T-helper 22 cell (primary cell): Measurements from ENCODE around the gene MYO18A.

Experiments used
- DNase-seq: peaks from one replicate; pipeline ENCODE4 v3.0.0-alpha.2; 2020; ENCODE audit warnings: low read depth

The MYO18A gene

DNA sequence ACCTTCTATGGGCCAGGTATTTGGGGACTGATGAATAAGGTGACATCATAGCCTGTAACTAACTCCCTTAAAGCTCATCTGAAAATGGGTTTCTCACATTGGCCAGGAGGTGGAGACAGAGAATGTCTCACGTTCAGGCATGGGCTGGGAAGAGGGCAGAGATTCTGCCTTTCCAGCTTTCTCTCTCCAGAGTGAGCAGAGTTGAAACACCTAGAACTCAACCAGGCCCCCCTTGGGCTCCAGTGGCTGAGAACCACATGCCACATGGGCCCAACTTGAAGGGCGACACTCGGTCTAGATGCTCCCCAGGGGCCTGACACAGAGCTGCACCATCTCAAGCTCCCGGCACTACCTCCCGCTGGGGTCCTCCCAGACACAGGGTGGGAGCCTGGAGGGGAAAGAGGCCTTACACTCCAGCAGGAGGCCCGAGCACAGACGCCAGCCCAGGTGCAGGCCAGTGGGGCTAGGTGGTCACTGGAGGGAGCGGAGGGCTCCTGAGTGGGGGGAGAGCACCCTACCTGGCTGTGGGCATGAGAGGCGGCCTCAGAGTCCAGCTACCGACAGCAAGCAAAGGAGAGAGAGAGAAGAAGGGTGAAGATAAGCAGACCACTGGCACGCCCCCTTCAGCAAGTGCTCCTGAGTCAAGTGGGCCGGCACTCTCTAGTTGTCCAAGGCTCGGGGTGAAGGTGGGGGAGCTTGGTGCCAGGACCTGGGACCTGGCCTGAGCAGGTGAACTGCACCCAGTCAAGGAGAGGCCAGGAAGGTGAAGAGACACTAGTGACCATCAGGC is 55.9 kb downstream of the MYO18A start:
- DNase-seq, result no peak

DNA sequence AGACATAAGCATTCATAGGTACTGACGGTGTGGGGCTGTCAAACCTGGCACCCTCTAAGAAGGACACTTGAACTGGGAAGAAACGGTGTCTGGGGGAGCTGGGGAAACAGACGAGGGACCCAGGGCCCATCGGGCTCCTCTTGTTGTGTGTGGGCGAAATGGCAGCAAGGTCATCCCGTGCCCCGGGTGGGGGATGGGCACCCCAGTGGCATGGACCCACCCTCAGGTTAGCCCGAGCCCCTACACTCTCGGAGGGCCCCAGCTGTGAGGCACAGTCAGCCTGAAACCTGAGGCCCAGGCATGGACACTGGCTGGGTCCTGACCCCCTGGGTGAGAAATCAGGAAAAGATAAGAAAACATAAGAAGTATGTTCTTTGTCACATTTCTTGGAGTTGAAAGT is 57.1 kb downstream of the MYO18A start:
- DNase-seq, result no peak

DNA sequence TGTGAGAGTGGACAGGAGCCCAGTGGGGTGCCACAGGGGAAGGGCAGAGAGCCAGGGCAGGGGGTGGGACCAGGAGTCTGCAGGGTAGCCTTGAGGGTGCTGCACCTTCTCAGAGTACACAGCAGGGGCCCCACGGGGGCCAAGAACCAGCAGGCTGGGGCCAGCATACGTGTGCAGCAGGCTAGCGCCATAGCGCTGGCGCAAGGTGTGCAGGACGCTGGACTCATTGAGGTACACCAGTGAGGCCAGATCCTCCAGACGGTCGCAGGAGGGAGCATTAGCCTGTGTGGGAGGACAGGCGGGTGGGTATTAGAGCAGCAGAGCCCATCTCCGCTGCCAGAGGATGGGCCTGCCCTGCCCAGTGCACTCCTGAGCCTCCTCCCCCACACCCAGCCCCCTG is 58.8 kb downstream of the MYO18A start:
- DNase-seq, result no peak

DNA sequence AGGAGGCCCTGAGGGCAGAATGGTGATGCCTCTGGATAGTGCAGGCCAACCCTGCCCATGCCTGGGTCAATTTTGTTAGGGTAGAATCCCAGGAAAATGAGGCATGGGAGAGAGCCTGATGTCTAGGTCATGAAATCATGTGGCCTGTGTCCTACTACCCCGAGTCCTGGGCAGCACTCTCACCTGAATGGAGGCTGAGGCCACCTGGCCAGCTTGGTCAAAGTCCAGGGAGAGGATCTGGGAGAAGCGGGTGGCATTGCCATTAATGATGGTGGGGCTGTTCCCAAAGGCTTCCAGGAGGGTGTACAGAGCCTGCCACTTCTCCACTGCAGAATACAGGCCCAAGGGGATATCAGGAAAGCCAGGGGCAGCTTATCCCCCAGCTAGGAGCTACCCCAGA is 59.8 kb downstream of the MYO18A start:
- DNase-seq, result no peak

DNA sequence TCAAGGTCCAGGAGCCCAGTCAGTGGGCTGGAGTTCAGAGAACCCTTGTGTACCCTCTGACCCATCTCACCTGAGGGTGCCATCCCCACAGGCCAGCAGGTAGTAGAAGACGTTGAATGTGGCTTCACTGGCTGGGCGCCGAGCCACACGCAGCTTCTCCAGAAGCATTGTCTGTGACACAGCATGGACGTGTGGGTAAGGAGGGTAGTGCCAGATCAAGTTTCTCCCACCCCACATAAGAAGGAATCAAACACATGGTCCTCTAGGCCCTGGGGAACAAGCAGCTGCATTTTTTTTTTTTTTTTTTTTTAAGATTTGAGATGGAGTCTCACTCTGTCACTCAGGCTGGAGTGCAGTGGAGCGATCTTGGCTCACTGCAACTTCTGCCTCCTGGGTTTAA is 60.9 kb downstream of the MYO18A start:
- DNase-seq, result no peak

DNA sequence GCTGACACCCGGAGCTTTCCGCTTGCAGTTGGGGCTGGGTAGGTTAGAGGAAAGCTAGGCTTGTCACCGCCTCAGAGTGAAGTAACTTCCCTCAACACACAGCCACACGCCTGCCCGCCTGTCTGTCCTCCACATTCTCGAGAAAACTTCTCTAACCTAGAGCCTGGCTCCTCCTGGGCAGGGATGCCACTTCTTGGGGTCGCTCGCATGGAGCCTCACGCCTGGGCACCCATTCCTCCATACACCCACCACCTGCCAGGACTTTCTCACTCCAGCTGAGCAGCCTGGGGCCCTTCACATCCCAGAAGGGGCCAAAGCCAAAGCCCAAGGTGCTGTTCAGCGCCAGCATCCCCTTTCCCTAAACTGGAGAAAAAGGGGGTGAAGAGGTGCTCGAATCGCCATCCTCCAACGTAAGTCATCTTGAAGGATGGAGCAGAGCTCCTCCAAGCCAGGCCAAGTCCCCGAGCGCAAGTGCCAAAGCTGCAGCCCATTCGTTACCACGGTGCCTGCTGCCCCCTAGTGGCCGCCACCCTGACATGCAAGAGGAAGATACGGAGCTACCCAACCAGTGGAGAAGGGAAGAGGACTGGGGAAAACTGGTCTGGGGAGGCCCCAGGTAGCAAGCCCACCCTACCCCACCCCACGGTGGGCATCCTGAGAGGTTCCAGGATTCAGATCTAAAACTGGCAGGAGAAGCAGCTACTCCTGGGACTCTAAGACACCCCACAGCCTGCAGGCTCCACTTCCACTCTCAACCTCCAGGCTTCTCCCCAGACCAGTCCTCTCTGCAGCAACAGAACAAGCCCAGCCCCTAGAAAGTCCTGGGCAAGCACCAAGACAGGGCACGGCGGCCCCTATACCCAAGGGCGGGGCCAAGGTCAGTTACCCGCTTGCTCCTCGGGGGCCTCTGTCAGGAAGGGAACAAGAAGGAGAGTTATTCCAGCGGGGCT is 63.1 kb downstream of the MYO18A start:
- DNase-seq, result peak; percentile 39

DNA sequence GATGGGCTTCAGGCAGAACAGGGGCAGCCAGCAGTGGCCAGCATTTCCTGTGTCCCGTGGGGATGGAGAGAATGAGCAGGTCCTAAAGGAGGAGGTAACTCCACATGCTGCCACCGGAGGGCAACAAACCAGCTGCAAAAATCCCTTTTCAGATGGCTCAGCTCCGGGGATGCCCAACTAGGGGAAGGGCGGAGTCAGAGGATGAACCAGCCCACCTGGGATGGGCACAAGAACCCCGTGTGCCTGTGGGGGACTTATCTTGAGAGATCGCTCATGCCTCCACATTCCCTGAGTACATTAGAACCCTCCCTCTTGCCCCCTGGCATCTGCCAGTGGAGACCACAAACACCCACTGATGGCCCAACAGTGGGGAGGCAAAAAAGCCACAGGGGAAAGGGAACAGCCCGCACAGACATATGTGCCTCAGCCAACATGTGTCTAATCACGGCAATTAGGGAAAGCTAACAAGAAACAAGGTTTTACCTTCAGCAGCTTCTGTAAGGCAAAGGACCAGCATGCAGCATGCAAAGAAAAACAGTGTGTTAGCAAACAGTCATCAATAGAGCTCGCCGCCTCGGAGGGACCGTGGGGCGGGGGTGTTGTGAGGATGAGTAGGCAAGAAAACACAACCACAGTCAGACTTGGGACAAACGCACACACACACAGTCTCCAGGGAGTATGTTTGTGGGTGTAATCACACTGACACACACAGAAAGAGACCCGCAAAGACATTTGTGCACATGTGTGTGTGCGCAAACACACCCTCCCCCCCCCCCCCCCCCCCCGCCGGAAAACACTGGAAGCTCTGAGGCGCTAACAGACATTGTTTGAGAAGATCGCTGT is 64.0 kb downstream of the MYO18A start:
- DNase-seq, result no peak

DNA sequence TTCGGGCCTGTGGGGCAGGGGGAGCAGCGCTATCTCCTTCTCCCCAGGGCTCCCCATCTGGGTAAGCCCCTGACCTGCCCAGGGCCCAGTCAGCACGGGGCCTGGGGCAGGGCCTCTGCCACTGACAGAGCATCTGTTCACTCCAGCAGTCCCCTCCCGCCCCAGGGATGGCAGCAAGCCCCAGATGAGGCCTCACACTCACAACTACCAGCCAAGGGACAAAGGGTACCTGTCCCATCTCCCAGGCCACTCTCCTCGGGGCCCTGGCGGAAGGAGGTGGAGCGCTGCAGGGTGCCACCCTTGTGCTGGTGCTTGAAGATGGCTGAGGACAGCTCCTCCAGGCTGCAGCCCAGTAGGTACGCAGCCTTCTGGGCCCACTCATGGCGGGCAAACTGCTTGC is 64.8 kb downstream of the MYO18A start:
- DNase-seq, result no peak

DNA sequence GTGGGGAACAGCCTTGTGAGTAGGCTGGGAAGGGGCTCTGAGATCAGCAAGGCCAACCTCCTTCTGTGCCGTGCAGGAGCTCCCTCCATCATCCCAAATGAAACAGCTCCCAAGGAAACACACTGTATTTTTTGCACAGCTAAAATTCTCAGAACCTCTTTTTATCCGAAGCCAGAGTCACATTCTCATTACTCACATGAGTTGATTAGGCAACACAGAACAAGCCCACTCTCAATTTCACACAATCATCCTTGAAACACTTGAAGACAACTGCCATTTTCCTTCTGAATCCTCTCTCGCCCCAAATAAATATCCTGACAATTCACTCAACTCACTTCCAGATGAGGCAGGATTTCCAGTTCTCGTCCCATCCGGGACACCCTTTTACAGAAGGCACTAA is 66.1 kb downstream of the MYO18A start:
- DNase-seq, result no peak

DNA sequence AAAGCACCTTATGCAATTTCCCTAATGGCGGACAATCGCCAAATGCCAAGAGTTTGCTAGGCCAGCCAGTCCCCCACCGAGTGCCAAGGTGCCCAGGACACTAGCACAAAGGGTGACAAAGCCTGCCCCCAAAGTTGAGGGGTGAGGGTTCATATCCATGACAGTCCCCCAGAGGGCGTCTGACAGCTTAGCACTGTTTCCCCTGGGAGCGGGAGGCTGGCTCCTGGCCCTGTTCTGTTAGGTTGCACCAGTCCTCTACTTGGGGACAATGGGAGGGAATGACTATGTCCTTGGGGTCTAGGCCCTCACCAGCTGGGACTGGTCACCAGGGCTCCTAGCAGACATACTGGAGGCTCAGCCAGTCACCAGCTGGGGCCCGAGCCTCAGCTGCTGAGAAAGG is 66.9 kb downstream of the MYO18A start:
- no peak for DNase-seq

DNA sequence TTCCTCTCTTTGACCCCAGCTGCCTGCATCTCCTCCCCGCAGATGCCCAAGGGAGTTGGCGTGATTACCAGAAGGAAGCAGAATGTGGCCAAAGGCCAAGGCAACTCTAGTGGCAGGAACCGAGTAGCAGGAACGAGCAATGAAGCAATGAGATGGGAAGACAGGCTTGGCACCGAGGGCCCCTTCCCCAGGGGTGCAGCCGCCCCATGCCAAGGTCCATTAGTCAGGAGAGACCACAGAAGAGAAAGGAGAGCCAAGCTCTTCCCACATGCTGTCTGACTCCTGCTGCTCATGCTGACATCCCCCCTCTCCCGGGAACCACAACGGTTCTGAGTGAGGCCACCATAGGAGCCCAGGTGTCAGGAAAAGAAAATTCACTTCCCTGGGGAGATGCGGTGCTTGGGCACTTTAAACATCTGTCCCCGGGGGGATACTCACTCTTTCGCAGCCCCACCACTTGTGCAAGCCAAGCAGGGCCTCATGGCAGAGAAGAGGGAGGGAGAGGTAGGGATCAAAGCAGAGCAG is 67.4 kb downstream of the MYO18A start:
- DNase-seq, result no peak

DNA sequence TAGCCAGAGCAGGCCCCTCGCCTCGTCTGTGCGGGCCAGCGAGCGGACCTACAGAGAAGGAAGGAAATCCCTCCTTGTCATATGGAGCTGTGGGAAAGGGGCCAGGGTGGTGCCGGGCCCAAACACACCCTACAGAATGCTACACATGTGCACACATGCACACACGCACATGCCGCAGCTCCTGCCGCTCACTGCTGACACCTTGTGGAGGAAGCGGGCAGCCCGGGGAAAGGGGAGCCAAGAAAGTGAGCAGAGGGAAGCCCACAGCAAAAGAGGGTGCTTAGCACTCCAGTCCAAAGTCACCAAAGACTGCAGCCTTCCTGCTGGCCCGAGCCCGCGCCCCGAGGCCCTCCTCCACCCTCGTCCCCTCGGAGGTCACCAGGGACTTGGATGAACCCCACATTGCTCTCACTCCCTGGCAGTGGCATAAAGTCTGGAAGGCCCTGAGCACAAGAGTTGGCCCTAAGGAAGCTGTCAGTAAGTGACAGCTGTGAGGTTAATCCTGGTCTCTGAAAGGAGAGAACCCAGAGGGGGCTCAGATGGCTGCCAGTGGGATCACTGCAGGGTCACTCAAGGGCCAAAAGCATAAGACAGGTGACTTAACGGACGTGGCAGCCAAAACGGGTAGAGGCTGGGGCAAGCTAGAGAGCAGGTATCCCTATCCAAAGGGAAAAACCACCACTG is 68.2 kb downstream of the MYO18A start:
- no peak for DNase-seq

DNA sequence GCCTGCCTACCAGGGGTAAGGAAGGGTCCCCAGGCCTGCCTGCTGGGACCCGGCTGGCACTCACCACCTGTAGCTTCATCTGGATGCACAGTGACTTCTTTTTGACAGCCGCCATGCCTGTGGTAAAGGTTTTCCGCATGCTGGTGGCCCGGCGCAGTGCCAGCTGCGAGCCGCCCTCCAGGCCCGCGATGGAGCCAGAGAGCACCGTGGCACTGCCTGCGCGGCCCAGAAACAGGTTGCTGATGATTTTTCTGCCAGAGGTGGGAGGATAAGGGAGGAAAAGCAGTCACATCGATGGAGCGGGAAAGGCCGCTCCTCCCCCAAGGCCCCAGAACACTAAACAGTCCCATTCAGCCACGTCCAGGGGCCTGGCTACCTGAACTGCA is 69.8 kb downstream of the MYO18A start:
- no peak for DNase-seq

DNA sequence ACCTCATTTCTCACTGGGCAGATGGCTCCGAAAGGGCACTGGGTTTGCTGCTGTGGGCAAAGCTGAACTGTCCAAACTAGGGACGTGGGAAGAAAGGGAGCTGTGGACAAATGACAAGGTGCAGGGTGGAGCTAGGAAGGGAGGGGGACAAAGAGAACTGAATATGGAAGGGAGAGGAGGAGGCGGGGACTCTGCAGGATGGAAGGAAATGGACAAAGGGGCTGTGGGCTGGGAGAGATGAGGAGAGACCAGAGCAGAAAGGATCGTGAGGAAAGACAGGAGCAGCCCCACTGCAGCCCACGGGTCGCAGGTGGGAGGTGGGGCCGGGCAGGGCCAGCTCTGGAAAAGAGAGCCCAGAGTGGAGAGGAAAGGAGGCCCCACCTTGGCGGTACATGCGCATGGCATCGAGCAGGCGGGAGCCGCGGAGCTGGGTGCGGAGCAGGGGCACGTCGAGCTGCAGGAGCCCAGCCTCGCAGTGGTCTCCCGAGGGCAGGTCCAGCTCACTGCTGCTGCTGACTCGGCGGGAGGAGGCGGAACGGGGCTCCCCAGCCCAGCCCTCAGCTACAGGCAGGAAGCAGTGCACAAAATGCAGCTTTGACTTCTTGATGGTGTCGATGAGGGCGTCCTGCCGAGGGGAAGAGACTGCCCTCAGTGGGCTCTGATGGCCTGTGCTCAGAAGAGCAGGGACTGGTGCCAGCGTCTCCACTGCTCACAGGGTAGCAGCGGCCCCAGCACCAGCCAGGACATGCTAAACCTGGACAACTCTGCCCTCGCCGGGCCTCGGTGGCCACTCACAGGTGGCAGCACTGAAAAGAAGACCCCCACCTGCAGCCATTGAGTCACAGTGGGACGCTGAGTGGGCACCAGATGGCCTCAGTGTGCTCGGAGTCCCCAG is 70.5 kb downstream of the MYO18A start:
- no peak for DNase-seq

DNA sequence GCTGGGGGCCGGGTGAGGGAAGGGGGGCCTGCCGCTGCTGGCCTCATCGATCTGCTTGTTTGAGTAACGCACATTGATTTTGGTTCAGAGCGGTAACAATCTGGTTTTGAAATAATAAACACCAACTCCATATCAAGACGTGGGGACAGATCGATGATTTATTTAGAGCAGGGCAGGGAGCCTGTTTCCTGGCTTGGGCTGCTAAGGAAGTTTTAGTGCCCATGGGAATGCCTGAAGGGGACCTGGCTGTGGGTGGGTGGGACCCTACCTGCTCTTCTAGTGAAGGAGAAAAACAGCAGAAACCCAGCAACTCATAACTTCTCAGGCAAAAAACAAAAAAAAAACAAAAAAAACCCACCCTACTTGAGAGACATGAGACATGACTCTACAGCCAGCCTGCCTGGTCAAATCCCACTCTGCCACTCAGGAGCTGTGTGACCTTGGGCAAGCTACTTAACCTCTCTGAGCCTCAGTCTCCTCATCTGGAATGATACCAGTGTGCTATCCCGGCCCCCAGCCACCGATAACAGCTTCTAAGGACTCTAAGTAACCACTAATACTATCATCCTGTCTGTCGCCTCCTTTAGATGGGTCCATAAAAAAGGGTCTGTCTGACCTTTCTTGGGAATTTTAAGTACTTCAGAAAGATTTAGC is 71.2 kb downstream of the MYO18A start:
- DNase-seq, result no peak

DNA sequence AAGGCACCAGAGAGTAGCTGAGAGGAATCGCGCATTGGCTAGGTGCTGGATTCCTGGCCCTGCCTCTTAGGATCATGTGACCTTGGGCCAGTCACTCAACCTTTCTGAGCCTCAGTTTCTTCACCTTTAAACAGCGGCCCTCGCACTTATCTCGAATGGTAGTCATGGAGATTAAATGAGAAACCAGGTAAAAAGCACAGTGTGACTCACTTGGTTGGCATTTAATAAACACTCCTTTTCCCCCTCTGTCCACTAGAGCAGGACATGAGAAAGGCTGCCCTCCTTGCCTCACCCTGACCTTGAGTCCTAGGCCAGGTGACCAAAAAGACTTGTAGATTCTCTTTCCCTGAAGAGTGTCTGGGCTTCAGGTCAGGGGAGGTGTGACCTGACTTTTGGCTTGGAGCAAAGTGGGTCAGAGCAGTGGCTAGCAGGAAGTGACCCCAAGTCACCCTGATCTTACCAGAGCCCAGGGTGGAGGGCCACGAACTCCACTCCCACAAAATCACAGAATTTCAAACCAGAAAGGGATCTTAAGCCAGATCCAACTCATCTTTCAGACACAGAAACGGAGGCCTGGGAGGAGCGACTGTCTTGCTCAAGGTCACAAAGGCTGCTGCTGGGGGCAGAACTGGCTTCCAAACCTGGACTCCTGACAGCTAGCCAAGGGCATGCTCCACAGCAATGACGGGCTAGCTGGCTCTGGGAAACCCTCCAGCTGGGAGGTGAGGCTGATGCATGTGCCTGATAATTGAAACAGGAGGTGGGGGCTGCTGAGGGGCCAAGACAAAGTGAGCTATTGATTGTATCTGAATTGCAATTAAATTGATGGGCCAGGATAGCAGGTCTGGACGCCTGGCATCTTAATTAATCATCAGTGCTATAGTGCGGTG is 72.0 kb downstream of the MYO18A start:
- no peak for DNase-seq

DNA sequence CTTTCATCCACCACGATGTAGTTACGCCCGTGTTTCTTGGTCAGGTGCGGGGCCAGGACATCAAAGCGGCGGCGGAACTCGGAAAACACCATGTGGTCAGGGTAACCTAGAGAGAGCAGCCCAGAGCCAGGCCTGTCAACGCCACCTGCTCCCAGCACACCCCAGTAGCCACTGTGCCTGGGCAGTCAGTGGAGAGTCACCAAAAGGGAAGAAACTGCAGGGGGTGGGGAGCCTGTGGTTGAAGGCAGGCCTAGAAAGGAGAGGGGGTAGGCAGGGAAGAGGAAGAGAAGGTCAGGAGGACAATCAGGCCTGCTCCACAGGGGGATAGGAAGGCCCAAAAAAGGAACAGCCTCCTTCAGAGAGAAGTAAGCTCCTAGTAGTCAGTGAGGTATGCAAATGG is 73.1 kb downstream of the MYO18A start:
- DNase-seq, result no peak

DNA sequence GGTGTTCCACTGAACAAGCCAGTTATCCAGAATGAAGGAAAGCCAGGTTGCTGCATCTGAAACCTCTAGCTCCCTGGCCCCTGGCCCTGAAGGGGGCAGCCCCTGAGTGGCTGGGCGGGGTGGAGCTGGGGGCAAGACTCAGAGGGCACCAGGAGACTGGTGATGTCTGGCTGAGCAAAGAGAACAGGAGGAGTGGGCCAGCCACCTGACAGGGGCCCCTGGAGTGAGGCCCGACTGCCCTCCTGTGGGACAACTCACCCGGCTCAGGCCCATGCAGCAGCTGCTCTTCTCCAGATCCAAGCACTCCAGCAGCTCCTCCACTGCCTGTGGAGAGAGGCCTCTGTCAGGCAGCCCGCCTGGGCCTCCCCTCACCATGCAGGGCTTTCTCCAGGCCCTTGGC is 76.9 kb downstream of the MYO18A start:
- no peak for DNase-seq

DNA sequence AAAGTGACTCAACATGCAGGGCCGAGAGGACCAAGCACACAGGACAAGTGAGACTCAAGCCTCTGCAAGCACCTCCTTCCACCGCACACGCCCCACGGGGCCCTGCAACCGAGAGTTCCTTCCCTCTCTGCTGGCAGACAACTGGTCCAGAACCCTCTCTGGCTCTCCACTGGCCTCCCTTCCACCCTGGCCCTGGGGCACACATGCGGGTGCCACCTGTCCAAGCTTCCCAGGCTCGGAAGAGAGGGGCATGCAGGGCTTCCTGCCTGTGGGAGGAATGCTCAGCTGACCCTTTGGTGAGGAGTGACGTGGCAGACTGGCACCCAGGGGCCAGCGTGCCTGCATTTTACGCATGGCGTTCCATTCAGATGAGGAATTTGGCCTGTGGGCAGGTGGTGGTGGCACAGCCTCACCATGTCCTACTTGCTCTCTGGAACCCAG is 77.4 kb downstream of the MYO18A start:
- DNase-seq, result no peak
